NB4 (cell line): Measurements from ENCODE around the gene MNDA.

ENCODE experiments used
- CTCF ChIP-seq: IDR thresholded peaks from one replicate; pipeline ENCODE4 v1.5.1; 2012; ENCODE audit warnings: low read depth, low read length
- MAX ChIP-seq: IDR thresholded peaks from 2 replicates; pipeline ENCODE4 v1.6.1; 2011; ENCODE audit warnings: low read depth, low read length
- MYC ChIP-seq: IDR thresholded peaks from 2 replicates; pipeline ENCODE4 v1.6.1; 2011; ENCODE audit warnings: low read depth, low read length
- POLR2A ChIP-seq: IDR thresholded peaks from 2 replicates; pipeline ENCODE4 v1.6.1; 2011; ENCODE audit warnings: mild to moderate bottlenecking; ENCODE audit not compliant: insufficient read length; ENCODE audit errors: extremely low read depth

GRCh38 chr1:158814970-158815369 lies 16.2 kb upstream of the MNDA start:
- no peak for TF ChIP-seq CTCF
- no peak for TF ChIP-seq MYC
- no peak for TF ChIP-seq MAX
- no peak for TF ChIP-seq POLR2A
